SIG-M5 treated with dmso at 0.1 percent for 504 hours (cell line): Measurements from ENCODE around the gene ENDOG.
A peak's percentile ranks its signal among the peaks of the same experiment; 100 is the strongest.
"Not testable (repeated sequence)": the region's sequence is repeated elsewhere in the genome, so short reads cannot be mapped to it uniquely, and the experiment has no call there.

Experiments
- DNase-seq: peaks from one replicate; lab custom pipeline; 2025; ENCODE audit not compliant: unreplicated experiment; lab: John Stamatoyannopoulos, UW

ENDOG gene

GRCh38 chr9:128828267-128828666, 10.0 kb downstream of the ENDOG start:
- no peak for DNase-seq

- DNase-seq, result no peak
These were observed 10.6 kb downstream of the ENDOG start for GRCh38 chr9:128828719-128829452.

GRCh38 chr9:128829477-128830251, 11.4 kb downstream of the ENDOG start, which contains the start of gene SPOUT1:
Gene SPOUT1, minus strand, starts transcription at chr9:128829794. Its CDS starts 14 bp downstream, at chr9:128829780.
- peak; percentile 94 for DNase-seq

- no peak for DNase-seq
These were observed 15.4 kb downstream of the ENDOG start for GRCh38 chr9:128833696-128834095.

GRCh38 chr9:128835246-128836210, 17.2 kb downstream of the ENDOG start:
- no peak for DNase-seq

- no peak for DNase-seq
These were observed 18.3 kb downstream of the ENDOG start for GRCh38 chr9:128836509-128837145.

GRCh38 chr9:128838338-128838737, 20.0 kb downstream of the ENDOG start:
- DNase-seq, result no peak

- DNase-seq, result no peak
These were observed 22.2 kb downstream of the ENDOG start for GRCh38 chr9:128840524-128840923.

- DNase-seq, result no peak
These were observed 23.6 kb downstream of the ENDOG start for GRCh38 chr9:128841694-128842492.

- not testable (repeated sequence) for DNase-seq
These were observed 24.9 kb downstream of the ENDOG start for GRCh38 chr9:128843171-128843570.

GRCh38 chr9:128845186-128845931, 27.1 kb downstream of the ENDOG start:
- peak; percentile 18 for DNase-seq

GRCh38 chr9:128846680-128847030, 28.4 kb downstream of the ENDOG start:
- no peak for DNase-seq

GRCh38 chr9:128847803-128848202, 29.5 kb downstream of the ENDOG start:
- no peak for DNase-seq

- DNase-seq, result not testable (repeated sequence)
These were observed 32.7 kb downstream of the ENDOG start for GRCh38 chr9:128851024-128851423.

GRCh38 chr9:128851779-128852600, 33.7 kb downstream of the ENDOG start:
- peak; percentile 32 for DNase-seq

GRCh38 chr9:128852646-128853045, 34.3 kb downstream of the ENDOG start:
- not testable (repeated sequence) for DNase-seq

GRCh38 chr9:128854454-128854853, 36.2 kb downstream of the ENDOG start:
- not testable (repeated sequence) for DNase-seq

- DNase-seq, result not testable (repeated sequence)
These were observed 40.2 kb downstream of the ENDOG start for GRCh38 chr9:128858476-128858875.
